Measurements from ENCODE around the gene RDM1. TPM values are rescaled to one million over a fixed set of nuclear protein-coding genes. Genes with fewer than 3 reads are reported as not detected.

Gene RDM1
- total and polyA plus RNA-seq, 2 of the 4 experiments (the other 2 are of a cell fraction) = 0.18 TPM; not detected in 1

DNA sequence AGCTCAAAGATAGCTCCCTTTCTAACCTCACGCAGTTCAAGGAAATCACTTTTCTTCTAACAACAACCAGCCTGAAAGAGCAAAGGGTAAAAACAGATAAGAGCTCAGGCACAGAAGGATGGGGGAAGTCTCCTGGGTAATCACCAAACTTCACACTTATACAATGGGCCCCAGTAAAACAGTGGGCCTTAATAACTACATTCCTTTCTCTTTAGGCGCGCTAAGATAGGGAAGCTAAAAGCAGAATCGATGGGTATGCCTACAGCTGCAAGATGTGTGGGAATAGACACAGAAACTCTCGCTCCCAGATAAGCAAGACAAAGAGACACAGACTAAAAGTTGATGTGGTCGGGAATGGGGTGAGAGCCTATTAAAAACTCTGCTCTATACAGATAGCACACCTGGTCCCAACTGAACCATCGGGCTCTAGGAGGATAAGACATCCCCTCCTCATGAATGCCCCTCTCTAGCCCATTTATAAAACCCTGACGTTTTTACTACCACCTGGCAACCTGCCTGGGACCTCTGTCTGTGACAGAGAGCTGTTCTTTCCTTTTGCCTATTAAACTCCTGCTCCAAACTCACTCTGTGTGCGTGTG lies 12.1 kb upstream of the RDM1 start:
- Histone ChIP-seq H2BK5ac (ENCODE audit: low read depth, low read length, poor library complexity, severe bottlenecking) (no peak overlapping the region), H2AK9ac (replicated peaks; ENCODE audit: low read depth, low read length, poor library complexity) (no peak overlapping the region), H3K18ac (ENCODE audit: low read depth, low read length) (no peak overlapping the region), H2AK5ac (ENCODE audit: low read depth, low read length) (no peak overlapping the region), H2BK120ac (ENCODE audit: low read depth, low read length) (no peak overlapping the region), H3K79me1 (ENCODE audit: low read depth in 1 of 2, low read length in 2 of 2) (no peaks in the 10 kb centered on the region), H3K4me2 (ENCODE audit: low read depth, low read length) (no peak overlapping the region), H2AFZ (replicated peaks; ENCODE audit: low read length, poor library complexity) (no peak overlapping the region), H3K9me1 (ENCODE audit: insufficient read depth, low read length) (no peaks in the 10 kb centered on the region), H3K9me3 (ENCODE audit: control insufficient read depth, insufficient read depth, low read length) (no peaks in the 10 kb centered on the region), H3K4me3 (ENCODE audit: insufficient read depth, low read depth, low read length) (no peak overlapping the region), H3K36me3 (ENCODE audit: control insufficient read depth, insufficient read depth, low read length) (no peaks in the 10 kb centered on the region), H3K4ac (ENCODE audit: low read depth, low read length) (no peak overlapping the region), H4K91ac (ENCODE audit: insufficient read depth, low read depth, low read length) (no peak overlapping the region), H3K14ac (replicated peaks; ENCODE audit: low read depth, low read length) (no peak overlapping the region), H2BK15ac (ENCODE audit: low read depth, low read length) (no peak overlapping the region), H3K27ac (ENCODE audit: insufficient read depth, low read length) (no peak overlapping the region), H3K4me1 (ENCODE audit: control insufficient read depth, insufficient read depth, low read length) (no peaks in the 10 kb centered on the region), H3K9ac (ENCODE audit: low read depth, low read length) (no peak overlapping the region), H3K27me3 (ENCODE audit: control insufficient read depth, insufficient read depth, low read length) (no peaks in the 10 kb centered on the region; the same call in none of the 2 replicates), H4K8ac (ENCODE audit: low read depth in 2 of 2, low read length in 2 of 2) (no peak overlapping the region), H4K20me1 (ENCODE audit: insufficient read depth, low read length) (no peaks in the 10 kb centered on the region), H3K56ac (ENCODE audit: extremely low read depth, insufficient read depth, low read length) (no peak overlapping the region), H3K23ac (ENCODE audit: low read depth, low read length) (no peak overlapping the region), H2BK20ac (ENCODE audit: low read depth, low read length) (no peak overlapping the region), H4K5ac (ENCODE audit: low read depth, low read length) (no peak overlapping the region)
- POLR2A ChIA-PET (ENCODE audit: unreplicated experiment) = interaction anchor here (0.6 kb wide), 1 partner anchor 9 kb away, joined by 5 read pairs; no protein-coding TSS in a partner anchor
- DNase-seq = no peak
- CTCF ChIA-PET = no interaction called here
- BruUV-seq (replicated peaks) = no TSS peak
- in situ Hi-C loops (cut with MboI; ENCODE audit: low sequenced_read_pairs) (no loop called here), dilution Hi-C loops (cut with HindIII; ENCODE audit: low sequenced_read_pairs, unreplicated experiment) (no loop called here), intact Hi-C loops (cut with micrococcal nuclease) (no loop called here)
- 89% methylated on average over 1 of the region's 9 CpGs; no CpG with 5 or more reads in 1 of the 2 experiments for WGBS, 2 experiments (ENCODE audit: extremely low coverage in 2 of 2, insufficient read length in 1 of 2)
- no peak for ATAC-seq (ENCODE audit: low read depth)
- TF ChIP-seq MXI1 (IDR thresholded peaks at IDR 0.05; ENCODE audit: borderline replicate concordance, low read depth, low read length) = no peak
- no peak for TF ChIP-seq CEBPB (IDR thresholded peaks at IDR 0.05; ENCODE audit: low read depth, low read length)
- TF ChIP-seq SMC3 (IDR thresholded peaks at IDR 0.05; ENCODE audit: low read depth, low read length) = no peak
- TF ChIP-seq, protein P1, sequence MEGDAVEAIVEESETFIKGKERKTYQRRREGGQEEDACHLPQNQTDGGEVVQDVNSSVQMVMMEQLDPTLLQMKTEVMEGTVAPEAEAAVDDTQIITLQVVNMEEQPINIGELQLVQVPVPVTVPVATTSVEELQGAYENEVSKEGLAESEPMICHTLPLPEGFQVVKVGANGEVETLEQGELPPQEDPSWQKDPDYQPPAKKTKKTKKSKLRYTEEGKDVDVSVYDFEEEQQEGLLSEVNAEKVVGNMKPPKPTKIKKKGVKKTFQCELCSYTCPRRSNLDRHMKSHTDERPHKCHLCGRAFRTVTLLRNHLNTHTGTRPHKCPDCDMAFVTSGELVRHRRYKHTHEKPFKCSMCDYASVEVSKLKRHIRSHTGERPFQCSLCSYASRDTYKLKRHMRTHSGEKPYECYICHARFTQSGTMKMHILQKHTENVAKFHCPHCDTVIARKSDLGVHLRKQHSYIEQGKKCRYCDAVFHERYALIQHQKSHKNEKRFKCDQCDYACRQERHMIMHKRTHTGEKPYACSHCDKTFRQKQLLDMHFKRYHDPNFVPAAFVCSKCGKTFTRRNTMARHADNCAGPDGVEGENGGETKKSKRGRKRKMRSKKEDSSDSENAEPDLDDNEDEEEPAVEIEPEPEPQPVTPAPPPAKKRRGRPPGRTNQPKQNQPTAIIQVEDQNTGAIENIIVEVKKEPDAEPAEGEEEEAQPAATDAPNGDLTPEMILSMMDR (conservative IDR thresholded peaks at IDR 0.05; ENCODE audit: low read depth, low read length) = no peak
- no peak for TF ChIP-seq NFE2L2 (IDR thresholded peaks at IDR 0.05; ENCODE audit: low read depth, low read length)
- TF ChIP-seq, protein P2, sequence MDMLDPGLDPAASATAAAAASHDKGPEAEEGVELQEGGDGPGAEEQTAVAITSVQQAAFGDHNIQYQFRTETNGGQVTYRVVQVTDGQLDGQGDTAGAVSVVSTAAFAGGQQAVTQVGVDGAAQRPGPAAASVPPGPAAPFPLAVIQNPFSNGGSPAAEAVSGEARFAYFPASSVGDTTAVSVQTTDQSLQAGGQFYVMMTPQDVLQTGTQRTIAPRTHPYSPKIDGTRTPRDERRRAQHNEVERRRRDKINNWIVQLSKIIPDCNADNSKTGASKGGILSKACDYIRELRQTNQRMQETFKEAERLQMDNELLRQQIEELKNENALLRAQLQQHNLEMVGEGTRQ (IDR thresholded peaks at IDR 0.05; ENCODE audit: low read depth, low read length) = no peak
- no peak for TF ChIP-seq RCOR1 (IDR thresholded peaks at IDR 0.05; ENCODE audit: insufficient replicate concordance, low read length)
- TF ChIP-seq RAD21 (IDR thresholded peaks at IDR 0.05; ENCODE audit: low read length) = no peak
- no peak for TF ChIP-seq POLR2A (IDR thresholded peaks at IDR 0.05; ENCODE audit: low read depth, low read length)
- TF ChIP-seq RFX5 (IDR thresholded peaks at IDR 0.05; ENCODE audit: low read depth, low read length) = no peak
- no peak for TF ChIP-seq FOS (IDR thresholded peaks at IDR 0.05; ENCODE audit: low read depth, low read length)
- TF ChIP-seq, protein P3, sequence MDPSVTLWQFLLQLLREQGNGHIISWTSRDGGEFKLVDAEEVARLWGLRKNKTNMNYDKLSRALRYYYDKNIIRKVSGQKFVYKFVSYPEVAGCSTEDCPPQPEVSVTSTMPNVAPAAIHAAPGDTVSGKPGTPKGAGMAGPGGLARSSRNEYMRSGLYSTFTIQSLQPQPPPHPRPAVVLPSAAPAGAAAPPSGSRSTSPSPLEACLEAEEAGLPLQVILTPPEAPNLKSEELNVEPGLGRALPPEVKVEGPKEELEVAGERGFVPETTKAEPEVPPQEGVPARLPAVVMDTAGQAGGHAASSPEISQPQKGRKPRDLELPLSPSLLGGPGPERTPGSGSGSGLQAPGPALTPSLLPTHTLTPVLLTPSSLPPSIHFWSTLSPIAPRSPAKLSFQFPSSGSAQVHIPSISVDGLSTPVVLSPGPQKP (IDR thresholded peaks at IDR 0.05; ENCODE audit: borderline replicate concordance, low read depth, low read length) = no peak
- TF ChIP-seq BHLHE40 (IDR thresholded peaks at IDR 0.05; ENCODE audit: low read depth, low read length) = no peak
- TF ChIP-seq MAFK (IDR thresholded peaks at IDR 0.05; ENCODE audit: low read depth, low read length) = no peak
